GM20000 (cell line): ENCODE results near the gene CORO2A.
A peak's percentile ranks its signal among the peaks of the same experiment; 100 is the strongest.

Source experiments
- DNase-seq: peaks from one replicate; pipeline ENCODE4 v3.0.0; 2012; ENCODE audit warnings: low spot score
- TF ChIP-seq, protein P1 (sequence below): IDR thresholded peaks from 2 replicates; pipeline ENCODE4 v1.5.1; 2012; ENCODE audit warnings: mild to moderate bottlenecking, control low read depth; ENCODE audit errors: extremely low read depth, missing control alignments

CORO2A gene

DNA sequence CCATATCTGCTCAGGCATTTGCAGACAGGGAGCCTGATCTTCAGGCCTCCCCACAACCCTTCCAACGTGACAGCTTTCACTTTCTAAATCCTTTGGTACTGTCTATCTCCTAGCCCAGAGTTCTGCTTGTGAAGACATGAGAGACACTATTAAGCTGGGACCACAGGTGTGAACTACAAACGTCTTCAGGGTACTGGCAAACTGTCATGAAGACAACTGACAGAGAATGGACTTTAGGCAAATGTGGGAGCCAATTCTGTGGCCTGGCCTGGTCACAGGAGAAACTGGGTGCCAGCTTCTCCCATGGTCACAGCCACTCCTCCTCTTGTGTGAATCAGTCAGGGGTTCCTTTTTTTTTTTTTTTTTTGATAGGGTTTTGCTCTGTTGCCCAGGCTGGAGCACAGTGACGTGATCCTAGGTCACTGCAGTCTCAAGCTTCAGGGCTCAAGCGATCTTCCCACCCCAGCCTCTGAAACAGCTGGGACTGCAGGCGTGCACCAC is 83.9 kb downstream of the CORO2A start:
- TF ChIP-seq, protein P1, sequence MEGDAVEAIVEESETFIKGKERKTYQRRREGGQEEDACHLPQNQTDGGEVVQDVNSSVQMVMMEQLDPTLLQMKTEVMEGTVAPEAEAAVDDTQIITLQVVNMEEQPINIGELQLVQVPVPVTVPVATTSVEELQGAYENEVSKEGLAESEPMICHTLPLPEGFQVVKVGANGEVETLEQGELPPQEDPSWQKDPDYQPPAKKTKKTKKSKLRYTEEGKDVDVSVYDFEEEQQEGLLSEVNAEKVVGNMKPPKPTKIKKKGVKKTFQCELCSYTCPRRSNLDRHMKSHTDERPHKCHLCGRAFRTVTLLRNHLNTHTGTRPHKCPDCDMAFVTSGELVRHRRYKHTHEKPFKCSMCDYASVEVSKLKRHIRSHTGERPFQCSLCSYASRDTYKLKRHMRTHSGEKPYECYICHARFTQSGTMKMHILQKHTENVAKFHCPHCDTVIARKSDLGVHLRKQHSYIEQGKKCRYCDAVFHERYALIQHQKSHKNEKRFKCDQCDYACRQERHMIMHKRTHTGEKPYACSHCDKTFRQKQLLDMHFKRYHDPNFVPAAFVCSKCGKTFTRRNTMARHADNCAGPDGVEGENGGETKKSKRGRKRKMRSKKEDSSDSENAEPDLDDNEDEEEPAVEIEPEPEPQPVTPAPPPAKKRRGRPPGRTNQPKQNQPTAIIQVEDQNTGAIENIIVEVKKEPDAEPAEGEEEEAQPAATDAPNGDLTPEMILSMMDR, result no peak
- peak; percentile 58 for DNase-seq

DNA sequence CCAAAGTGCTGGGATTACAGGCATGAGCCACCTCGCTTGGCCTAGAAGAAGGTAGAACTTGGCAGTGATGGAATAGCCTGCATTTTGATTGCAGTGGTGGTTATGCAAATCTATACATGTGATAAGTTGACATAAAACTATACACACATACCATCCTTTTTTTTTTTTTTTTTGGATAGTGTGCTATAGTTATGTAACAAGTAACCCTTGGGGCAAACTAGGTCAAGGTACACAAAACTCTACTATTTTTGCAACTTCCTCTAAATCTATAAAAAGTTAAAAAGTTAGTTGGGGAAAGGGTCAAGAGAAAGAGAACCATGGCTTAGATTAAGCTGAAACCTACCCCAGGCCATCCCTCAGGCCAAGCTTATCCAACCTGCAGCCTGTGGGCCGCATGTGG is 84.5 kb downstream of the CORO2A start:
- DNase-seq, result no peak
- TF ChIP-seq, protein P1, result no peak

DNA sequence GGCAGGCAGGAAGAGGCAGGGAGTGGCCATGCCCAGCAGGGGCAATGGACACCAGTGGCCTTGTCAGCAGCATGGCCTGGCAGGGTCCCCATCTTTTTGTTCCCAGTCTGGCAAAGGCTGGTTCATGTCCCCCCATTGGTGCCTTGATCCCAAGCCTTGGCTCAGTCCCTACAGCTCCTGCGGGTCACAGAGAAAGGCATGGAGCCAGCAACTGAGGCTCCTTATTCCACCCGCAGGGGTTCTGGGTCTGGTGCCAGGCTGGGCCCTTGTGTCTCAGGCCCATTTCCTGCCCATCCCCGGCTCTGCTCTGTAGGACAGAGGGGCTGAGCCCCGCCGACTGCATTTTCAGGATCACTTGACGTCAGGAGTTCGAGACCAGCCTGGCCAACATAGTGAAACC is 87.4 kb downstream of the CORO2A start:
- TF ChIP-seq, protein P1, result no peak
- no peak for DNase-seq

DNA sequence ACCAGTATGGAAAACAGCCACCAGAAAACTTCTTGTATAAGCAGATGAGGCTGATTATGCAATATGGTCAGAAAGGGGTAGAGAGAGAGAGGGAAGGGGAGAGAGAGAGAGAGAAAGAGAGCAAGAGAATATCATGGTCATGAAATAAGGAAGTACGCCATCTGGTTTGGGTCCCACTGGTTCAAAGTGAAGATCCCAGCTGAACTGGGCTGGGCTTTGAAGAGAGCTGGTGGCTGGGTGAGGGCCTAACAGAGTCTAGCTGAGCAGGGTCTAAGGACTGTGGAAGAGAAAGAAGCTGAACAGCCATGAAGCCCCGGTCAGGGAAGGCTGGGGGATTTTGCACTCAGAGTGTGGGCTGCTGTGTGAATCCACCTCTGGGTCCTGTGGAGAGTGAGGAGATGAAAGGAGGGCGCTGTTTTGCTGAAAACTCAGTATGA is 88.0 kb downstream of the CORO2A start:
- no peak for DNase-seq
- TF ChIP-seq, protein P1, result no peak

GRCh38 chr9:98101868-98102273 is 90.6 kb downstream of the CORO2A start:
- TF ChIP-seq, protein P1, result no peak
- peak; percentile 84 for DNase-seq

GRCh38 chr9:98101416-98101815 is 91.0 kb downstream of the CORO2A start:
- DNase-seq, result no peak
- TF ChIP-seq, protein P1, result no peak

GRCh38 chr9:98100456-98100855 is 92.0 kb downstream of the CORO2A start:
- no peak for DNase-seq
- TF ChIP-seq, protein P1, result no peak
